Endothelial cell of umbilical vein (primary cell): ENCODE results near the gene RNF214. TPM values are rescaled to one million over a fixed set of nuclear protein-coding genes. Genes with fewer than 3 reads are reported as not detected.
A peak's percentile ranks its signal among the peaks of the same experiment; 100 is the strongest.

ENCODE experiments used
- BruUV-seq: library from RNA; stranded (reverse); fragments of 400-500 nt; replicated peaks from 2 replicates; lab custom pipeline; 2021; lab: Mats Ljungman, UMichigan
- CTCF ChIA-PET: fragments of 300-600, 350-600 bp; sonication (Branson Sonifier 250); formaldehyde crosslinking; loops from one replicate; lab custom pipeline; 2021; ENCODE audit warnings: antibody characterized with exemption, inconsistent platforms; lab: Charles Lee
- POLR2A ChIA-PET: fragments of 300-600, 350-600 bp; sonication (Branson Sonifier 250); formaldehyde crosslinking; loops from one replicate; lab custom pipeline; 2021; ENCODE audit warnings: antibody characterized with exemption, inconsistent platforms; lab: Charles Lee
- DNase-seq: peaks from one replicate; pipeline ENCODE4 v3.0.0-alpha.2; 2011; ENCODE audit warnings: low read depth, low spot score
- FAIRE-seq: peaks from 2 replicates; lab custom pipeline; 2011; peaks lifted over from hg19 to GRCh38; lab: Jason Lieb, UNC
- H2AFZ ChIP-seq: 2 replicates; pipeline ENCODE4 v1.6.0; 2012; ENCODE audit warnings: low read depth, low read length, control low read depth, inconsistent platforms
- H3K27ac ChIP-seq: 2 replicates; pipeline ENCODE4 v1.5.1; 2011; ENCODE audit warnings: low read depth, mild to moderate bottlenecking, control low read depth, low read length, moderate library complexity; ENCODE audit not compliant: insufficient read depth
- H3K27me3 ChIP-seq, 2 experiments: 2 replicates each; pipeline versions ENCODE4 v1.6.0 to v1.6.1; 2011; ENCODE audit warnings: low read length in 2 of 2, mixed read lengths in 1 of 2; ENCODE audit not compliant: control insufficient read depth in 2 of 2, insufficient read depth in 2 of 2
- H3K36me3 ChIP-seq, 2 experiments: 2 replicates in 1 of 2; 3 replicates in 1 of 2; pipeline ENCODE4 v1.5.1; 2011; ENCODE audit warnings: low read length in 2 of 2, mild to moderate bottlenecking in 1 of 2, moderate library complexity in 1 of 2; ENCODE audit not compliant: control insufficient read depth in 2 of 2, insufficient read depth in 2 of 2; ENCODE audit errors: extremely low read depth in 1 of 2
- H3K4me1 ChIP-seq: 3 replicates; pipeline ENCODE4 v1.5.1; 2011; ENCODE audit warnings: mild to moderate bottlenecking, low read length; ENCODE audit not compliant: control insufficient read depth, insufficient read depth; ENCODE audit errors: extremely low read depth
- H3K4me2 ChIP-seq: 2 replicates; pipeline ENCODE4 v1.6.1; 2011; ENCODE audit warnings: low read length, control low read depth, mixed read lengths; ENCODE audit not compliant: insufficient read depth
- H3K4me3 ChIP-seq, 3 experiments: fragments of 200-600 bp in 1 of 3; sonication (generic), shearing (Covaris generic) in 1 of 3; replicated peaks in 1 of 3; 2 replicates each; pipeline ENCODE4 v1.5.1; 2011 to 2016; ENCODE audit warnings: control low read depth in 3 of 3, low read length in 3 of 3, mild to moderate bottlenecking in 2 of 3, inconsistent platforms in 1 of 3, low read depth in 1 of 3, moderate library complexity in 1 of 3; ENCODE audit not compliant: insufficient read depth in 1 of 3
- H3K79me2 ChIP-seq: 2 replicates; pipeline ENCODE4 v1.6.0; 2012; ENCODE audit warnings: low read length, inconsistent platforms; ENCODE audit not compliant: control insufficient read depth, insufficient read depth
- H3K9ac ChIP-seq: replicated peaks from 2 replicates; pipeline ENCODE3; 2011; ENCODE audit warnings: low read length, control low read depth; ENCODE audit not compliant: insufficient read depth; ENCODE audit errors: extremely low read depth
- H3K9me1 ChIP-seq: replicated peaks from 3 replicates; pipeline ENCODE4 v1.6.0; 2011; ENCODE audit warnings: mild to moderate bottlenecking, low read length; ENCODE audit not compliant: control insufficient read depth, insufficient read depth; ENCODE audit errors: extremely low read depth
- H3K9me3 ChIP-seq: replicated peaks from 2 replicates; pipeline ENCODE4 v1.5.1; 2012; ENCODE audit warnings: low read length, inconsistent platforms; ENCODE audit not compliant: control insufficient read depth, insufficient read depth
- H4K20me1 ChIP-seq: replicated peaks from 2 replicates; pipeline ENCODE3; 2011; ENCODE audit warnings: mild to moderate bottlenecking, low read length; ENCODE audit not compliant: control insufficient read depth, insufficient read depth; ENCODE audit errors: extremely low read depth
- dilution Hi-C: fragments of 300-500 bp; cut with MboI; formaldehyde crosslinking; loops from one replicate; pipeline ENCODE4 v1.15.0; 2019; ENCODE audit warnings: low sequenced_read_pairs; ENCODE audit not compliant: extremely low pct_ligation_motif_present
- intact Hi-C: fragments of 100-400 bp; cut with micrococcal nuclease; formaldehyde crosslinking; loops from one replicate; pipeline ENCODE4 v1.10.0; 2022
- polyA plus RNA-seq, 4 experiments: library from polyadenylated mRNA; depleted of rRNA in 3 of 4; stranded (reverse) in 3 of 4; unstranded in 1 of 4; fragments of >200 nt; gene quantifications; 2 replicates each; pipeline versions ENCODE4 v1.2.1 to v1.2.3, GENCODE V29; 2011 to 2012; ENCODE audit warnings: missing spikeins in 1 of 4
- total RNA-seq: library from RNA; stranded (reverse); gene quantifications from 2 replicates; pipeline ENCODE4 v1.2.3, GENCODE V29; 2021
- TF ChIP-seq, protein P1 (sequence below), 2 donors: IDR thresholded peaks; 1 replicate in 1 of 2; 2 replicates in 1 of 2; pipeline ENCODE4 v1.5.1; 2011; ENCODE audit warnings: low read length in 2 of 2, mild to moderate bottlenecking in 2 of 2, moderate library complexity in 2 of 2, control low read depth in 1 of 2, inconsistent platforms in 1 of 2, low read depth in 1 of 2; ENCODE audit not compliant: insufficient read depth in 1 of 2; ENCODE audit errors: extremely low read depth in 1 of 2
- TF ChIP-seq, protein P2 (sequence below): IDR thresholded peaks from 2 replicates; pipeline ENCODE4 v1.6.1; 2011; ENCODE audit not compliant: insufficient read depth, insufficient read length

RNF214 gene
- total and polyA plus RNA-seq, 2 donors (not counting 3 experiments of a cell fraction or from before 2014, with no cell fraction given): 24.3 to 28.2 TPM

DNA sequence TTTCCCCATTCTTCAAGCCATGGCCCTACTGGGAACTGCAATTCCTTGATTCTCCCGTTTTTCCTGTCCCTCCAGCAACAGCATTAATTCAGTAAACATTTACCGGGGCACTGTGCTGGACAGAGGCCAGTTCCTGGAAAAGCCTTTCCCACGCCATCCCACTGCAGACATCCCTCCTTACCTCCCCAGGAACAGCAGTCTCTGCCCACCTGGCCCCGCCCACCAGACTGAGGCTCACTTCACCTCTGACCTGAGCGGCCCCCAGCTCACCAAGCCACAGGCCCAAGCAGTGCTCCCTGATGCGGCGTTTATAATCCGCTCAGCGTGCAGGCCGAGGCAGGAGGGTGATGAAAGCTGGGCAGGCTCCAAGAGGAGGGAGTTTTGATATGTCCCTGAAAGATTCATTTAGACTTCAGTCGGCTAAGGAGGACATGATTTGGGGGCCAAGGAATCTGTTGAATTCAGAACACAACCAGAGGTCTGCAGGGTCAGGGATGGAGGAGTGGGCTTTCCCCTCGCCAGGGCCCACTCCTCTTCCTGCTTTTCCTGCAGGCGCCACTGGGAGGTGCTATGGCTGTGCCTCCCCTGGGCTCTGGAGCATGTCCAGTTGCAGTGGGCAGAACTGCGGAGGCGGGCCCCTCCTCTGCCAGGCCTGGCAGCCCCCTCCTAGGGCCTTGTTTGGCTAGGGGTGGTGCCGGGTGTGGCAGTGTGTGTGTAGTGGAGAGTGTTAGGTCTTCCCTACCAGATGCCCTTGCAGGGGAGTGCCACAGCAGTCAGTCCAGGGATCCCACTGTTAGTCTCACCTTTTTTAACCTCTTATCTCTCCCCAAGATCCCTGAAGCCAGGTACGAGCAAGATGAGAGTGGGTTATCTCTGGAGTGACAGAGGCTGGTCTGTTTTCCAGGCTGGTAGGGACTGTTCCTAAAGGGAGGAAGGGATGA, 34.7 kb upstream of the RNF214 start:
- Histone ChIP-seq H3K9me1 (no peaks in the 10 kb centered on the region), H3K4me2 (no peak overlapping the region), H2AFZ (no peak overlapping the region), H3K27me3 (no peaks in the 10 kb centered on the region), H3K4me3 (no peak overlapping the region), H3K9ac (no peak overlapping the region), H3K4me1 (peaks cover 9% of the 10 kb centered on the region), H3K36me3 (peaks cover 0 to 3% of the 10 kb centered on the region in 2 experiments), H3K79me2 (no peaks in the 10 kb centered on the region), H3K9me3 (no peaks in the 10 kb centered on the region), H3K27ac (no peak overlapping the region), H4K20me1 (no peaks in the 10 kb centered on the region)
- POLR2A ChIA-PET: no interaction called here
- BruUV-seq: no TSS peak
- intact Hi-C loops (loop anchor here (2.0 kb wide), 1 partner anchor 19 kb away; the partner anchor contains the start of gene SIDT2), dilution Hi-C loops (no loop called here)
- CTCF ChIA-PET: interaction anchor here (1.1 to 1.3 kb wide), 3 partner anchors 16 to 29 kb away, joined by 3 to 4 read pairs (median 3); no protein-coding TSS in a partner anchor
- no peak for FAIRE-seq
- no peak for DNase-seq
- TF ChIP-seq, protein P1, sequence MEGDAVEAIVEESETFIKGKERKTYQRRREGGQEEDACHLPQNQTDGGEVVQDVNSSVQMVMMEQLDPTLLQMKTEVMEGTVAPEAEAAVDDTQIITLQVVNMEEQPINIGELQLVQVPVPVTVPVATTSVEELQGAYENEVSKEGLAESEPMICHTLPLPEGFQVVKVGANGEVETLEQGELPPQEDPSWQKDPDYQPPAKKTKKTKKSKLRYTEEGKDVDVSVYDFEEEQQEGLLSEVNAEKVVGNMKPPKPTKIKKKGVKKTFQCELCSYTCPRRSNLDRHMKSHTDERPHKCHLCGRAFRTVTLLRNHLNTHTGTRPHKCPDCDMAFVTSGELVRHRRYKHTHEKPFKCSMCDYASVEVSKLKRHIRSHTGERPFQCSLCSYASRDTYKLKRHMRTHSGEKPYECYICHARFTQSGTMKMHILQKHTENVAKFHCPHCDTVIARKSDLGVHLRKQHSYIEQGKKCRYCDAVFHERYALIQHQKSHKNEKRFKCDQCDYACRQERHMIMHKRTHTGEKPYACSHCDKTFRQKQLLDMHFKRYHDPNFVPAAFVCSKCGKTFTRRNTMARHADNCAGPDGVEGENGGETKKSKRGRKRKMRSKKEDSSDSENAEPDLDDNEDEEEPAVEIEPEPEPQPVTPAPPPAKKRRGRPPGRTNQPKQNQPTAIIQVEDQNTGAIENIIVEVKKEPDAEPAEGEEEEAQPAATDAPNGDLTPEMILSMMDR (IDR thresholded peaks at IDR 0.05; ENCODE audit: extremely low read depth in 1 of 2, insufficient read depth in 1 of 2, low read depth in 1 of 2, low read length in 2 of 2): peak; percentile 36 to 41
- TF ChIP-seq, protein P2, sequence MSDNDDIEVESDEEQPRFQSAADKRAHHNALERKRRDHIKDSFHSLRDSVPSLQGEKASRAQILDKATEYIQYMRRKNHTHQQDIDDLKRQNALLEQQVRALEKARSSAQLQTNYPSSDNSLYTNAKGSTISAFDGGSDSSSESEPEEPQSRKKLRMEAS: no peak
